GM21723 (cell line): ENCODE results near the gene LRFN3.

Experiments
- ATAC-seq: cut with Tn5 transposase; IDR thresholded peaks from one replicate; pipeline ENCODE4 v1.9.1; 2021; ENCODE audit warnings: mild to moderate bottlenecking, moderate library complexity; ENCODE audit not compliant: unreplicated experiment

LRFN3 gene

DNA sequence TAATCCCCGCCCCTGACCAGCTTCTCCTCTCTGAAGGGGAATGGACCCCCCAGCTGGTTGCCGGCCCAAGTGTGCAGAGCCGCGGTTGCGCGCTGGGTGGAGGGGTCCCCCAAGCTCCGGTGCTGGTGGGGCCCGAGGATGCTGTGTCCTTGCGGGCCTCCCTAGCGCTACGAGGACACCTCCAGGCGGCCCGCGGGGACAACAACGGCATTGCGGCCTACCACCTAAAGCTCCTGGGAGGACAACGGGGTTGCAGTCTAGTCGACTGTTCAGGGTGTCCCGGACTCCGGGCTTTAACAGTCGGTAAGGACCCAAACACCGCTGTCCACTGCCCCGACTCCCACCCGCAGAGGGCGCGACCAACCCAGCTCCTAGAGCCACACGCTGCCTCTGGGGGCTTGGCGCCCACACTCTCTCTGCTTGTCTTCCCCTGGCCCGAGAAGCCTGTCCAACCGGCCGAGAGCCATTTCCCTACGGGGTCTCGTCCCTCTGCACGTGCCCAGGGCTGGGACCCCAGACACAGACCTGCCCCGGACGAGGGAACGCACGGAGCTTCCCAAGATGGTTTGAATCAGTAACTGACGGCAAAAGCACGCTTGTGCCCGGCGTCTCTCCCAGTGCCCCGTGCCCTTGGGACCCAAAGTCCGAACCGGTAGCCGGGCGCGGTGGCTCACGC, 57.9 kb downstream of the LRFN3 start:
- no peak for ATAC-seq
